GM21390 (cell line): Measurements from ENCODE around the gene RCSD1.

Source experiments
- ATAC-seq: cut with Tn5 transposase; IDR thresholded peaks from one replicate; pipeline ENCODE4 v1.9.1; 2021; ENCODE audit not compliant: unreplicated experiment

Gene RCSD1

DNA sequence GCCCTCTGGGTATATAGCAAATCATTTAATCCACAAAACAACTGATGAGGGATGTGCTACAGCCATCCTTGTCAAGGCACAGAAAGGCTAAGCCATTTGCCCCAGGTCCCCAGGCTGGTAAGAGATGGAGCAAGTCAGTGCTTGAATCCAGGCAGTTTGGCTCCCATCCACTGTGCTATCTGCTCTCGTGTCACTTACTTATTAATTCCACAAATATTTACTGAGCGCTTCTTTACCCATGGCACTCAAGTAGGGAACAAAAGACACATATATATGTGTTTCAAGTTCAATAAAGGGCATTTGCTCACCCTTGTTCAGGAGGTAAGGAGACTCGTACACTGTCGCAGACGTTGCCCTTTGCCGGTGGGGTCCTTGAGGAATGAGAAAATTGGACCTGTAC, 53.2 kb downstream of the RCSD1 start:
- ATAC-seq = no peak

DNA sequence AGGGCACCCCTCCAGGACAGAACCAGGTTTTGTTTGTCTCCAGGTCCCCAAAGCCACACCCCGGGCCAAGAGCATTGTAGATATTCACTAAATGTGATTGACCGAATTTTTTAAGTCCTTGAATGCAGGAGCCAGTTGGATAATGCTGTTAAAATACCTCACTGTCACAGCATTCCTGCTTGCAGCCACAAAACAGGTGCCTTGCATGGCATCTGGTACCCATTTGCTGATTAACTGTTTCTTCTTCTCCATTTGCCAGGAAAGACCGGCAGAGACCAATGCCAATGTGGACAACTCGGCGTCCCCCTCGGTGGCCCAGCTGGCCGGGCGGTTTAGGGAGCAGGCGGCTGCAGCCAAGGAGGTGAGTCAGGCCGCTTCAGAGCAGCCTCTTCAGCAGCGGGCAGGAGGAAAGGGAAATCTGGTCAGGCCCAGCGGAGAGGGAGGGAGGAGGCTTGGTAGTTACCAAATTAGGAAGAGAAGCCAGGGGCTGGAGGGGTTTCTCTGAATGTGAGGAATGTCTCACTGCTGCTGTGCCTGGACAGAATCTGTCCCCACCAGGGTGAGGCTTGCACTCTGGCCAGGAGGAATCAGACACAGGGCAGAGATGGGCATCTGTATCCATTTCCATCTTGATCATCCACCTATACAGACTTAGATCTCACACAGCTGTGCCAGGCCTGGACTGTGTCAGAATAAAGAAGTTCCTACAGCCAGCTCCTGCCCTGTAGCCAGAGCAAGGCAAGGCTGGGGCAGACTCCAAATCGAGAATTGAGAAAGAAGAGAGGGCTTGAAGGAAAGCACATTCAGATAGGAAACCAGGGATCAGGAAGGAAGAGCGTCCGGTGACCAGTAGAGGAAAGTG, 53.8 kb downstream of the RCSD1 start:
- no peak for ATAC-seq

DNA sequence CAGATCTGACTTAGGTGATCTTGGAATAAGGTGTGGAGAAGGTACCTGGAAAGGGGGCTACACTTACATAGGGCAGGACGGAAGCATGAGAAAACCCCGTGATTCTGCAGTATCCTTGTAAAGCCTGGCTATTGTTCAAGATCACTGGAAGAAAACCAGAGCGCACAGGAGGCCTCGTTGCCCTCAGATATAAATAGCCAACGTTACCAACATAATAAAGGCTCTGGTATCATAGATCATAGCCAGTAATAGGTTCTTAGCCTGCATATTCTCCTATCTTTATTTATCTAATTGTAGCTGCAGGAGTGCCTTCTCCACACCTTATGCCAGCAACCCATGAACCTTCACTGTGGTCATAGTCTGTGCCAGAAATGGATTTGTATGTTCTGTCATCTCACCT, 55.8 kb downstream of the RCSD1 start:
- ATAC-seq = no peak

DNA sequence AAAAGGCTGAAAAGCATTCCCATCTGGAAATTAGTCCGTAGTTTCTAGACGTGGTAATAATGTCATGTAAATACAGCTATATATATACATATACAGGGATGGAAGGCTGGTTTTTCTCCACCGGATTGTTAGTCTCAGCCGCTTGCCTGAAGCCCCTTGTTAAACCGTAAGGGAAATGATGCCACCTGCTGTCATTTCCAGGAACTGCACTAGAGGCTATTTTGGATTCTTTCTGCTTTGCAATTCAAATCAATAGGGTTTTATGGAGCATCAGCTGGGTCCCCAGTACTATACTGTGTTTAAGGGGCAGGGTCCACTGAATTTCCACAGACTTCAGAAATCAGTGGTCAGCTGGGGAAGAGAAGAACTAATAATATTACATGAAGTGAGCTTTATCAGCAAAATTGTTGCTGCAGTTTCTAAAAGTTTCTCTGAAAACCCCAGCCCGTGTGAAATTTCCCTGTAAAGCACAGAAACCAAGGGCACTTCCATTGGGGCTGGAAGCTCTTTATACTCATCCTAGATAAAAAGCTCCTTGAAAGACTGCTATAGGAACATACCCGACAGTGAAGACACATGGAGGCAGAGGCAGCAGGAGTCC, 58.0 kb downstream of the RCSD1 start:
- peak; percentile 74 for ATAC-seq

DNA sequence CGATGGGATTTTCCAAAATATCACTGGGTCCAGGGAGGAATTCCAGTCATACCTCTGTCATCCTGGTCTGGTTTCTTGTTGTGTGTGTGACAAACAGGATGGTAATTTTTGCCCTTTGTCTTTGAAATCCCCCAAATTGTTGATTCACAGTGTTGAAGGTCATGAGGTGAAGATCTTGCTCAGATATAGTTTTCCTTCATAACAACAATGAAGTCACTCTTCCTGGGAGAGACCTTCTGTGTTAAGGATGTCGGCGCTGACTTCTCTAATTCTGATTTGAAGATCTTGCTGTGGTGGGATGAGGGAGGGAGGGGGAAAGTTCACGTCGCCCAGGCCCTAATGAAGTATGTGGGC, 59.5 kb downstream of the RCSD1 start:
- no peak for ATAC-seq

DNA sequence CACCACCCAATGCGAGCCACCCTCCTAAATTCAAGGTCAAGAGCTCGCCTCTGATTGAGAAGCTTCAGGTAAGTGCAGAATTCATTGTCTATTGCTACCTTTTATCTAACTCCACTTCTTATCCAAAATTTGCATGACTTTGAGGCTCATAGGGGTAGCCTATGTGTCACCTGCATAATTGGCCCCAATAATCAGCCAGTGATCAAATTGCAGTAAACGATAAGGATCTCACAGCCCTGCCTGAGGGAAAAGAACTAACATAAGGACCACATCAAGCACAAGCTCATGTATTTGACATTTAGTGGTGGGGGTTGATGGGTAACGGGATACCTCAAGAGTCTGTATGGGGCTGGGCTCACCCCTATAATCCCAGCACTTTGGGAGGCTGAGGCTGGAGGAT, 60.0 kb downstream of the RCSD1 start:
- ATAC-seq = no peak

DNA sequence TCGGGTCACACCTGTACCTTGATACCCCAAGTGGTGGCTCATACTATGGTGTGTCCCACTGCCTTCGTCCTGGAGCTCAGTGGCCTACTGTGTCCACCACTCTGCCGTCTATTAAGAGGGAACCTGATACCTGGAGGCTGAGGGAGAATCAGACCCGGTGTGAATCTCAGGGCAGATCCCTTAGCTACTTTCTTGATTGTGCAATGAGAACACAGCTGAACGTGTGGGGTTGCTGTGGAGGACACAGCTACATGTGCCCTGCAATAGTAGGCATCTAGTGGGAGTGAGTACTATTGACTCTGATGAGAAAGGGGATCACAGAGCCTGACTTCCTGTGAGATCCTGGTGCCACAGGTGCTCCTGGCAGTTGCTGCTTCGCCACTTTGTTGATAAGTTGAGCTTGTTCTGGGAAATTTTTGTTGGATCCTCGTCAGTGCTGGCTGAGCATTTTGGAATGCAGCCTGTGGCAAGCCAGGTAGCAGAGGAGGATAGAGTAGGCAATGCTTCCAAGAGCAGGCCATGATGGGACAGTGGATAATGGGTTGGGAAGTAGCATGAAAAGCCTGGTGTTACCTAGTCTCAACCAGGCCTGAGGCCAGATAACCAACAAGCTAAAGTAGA, 63.5 kb downstream of the RCSD1 start:
- ATAC-seq = no peak

DNA sequence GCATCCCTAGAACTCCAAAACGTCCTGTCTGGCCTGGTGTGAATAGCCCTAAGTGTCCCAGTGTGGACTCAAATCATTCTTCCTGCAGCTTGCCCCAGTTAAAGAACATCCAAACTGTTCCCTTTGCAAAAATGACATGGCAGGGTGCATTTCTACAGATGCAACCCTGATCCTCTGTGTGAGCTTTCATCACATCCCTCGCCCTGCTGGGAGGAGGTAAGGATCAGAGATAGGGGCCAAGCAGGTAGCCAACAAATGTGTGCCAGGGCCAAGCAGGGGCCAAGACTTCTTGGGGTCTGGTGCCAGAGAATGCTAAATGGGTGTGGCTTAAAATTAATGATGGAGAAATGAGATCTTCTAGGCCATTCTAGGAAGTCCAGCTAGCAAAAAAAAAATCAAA, 64.7 kb downstream of the RCSD1 start:
- ATAC-seq = no peak

DNA sequence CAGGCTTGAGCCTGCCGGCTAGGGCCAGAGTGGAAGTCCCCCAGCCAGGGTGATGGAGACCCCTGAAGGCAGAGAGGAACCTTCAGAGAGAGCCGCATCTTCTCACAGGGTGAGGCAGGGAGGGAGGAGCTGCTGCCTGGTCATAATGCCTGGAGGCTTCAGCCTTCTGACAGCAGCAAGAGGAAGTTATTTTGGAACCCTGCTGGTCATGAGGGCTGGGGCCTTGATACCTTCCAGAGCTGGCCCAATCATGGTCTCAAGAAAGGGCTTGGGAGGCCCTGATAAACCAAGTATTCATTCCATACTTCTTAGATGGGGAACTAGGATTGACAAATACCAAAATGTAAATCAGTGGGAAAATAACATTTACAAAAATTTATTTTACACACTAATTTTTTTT, 65.1 kb downstream of the RCSD1 start:
- ATAC-seq = no peak

DNA sequence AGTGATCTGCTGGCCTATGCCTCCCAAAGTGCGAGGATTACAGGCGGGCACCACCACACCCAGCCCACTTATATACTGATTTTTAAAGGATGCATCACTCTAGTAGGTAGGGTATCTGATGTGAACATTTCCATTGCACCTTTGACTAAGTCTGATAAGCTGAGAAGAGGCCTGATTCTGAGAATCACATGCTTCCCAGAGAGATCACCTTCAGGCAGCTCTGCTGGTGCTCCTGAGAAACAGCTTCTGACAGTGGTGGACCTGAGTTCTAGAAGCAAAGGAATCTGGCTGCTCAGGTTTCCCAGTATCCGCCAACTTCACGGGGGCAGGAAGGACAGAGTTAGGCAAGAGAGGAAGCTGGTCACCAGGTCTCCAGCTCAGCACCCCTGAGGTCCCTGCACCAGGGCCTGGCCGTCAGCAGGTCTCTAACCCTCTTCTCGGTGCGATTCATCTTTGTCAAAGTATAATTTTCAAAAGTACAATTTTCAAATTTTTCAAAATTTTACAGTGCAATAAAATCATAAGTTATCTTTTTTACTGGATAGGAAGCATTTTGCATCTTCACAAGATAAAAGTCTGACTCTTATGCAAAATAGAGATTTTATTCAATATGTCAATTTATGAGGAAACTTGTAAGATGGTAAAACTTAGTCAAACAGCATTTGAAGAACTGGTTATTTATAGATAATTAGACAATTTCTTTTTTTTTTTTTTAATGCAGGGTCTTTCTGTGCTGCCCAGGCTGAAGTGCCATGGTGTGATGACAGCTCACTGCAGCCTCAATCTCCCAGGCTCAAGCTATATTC, 65.9 kb downstream of the RCSD1 start:
- no peak for ATAC-seq

DNA sequence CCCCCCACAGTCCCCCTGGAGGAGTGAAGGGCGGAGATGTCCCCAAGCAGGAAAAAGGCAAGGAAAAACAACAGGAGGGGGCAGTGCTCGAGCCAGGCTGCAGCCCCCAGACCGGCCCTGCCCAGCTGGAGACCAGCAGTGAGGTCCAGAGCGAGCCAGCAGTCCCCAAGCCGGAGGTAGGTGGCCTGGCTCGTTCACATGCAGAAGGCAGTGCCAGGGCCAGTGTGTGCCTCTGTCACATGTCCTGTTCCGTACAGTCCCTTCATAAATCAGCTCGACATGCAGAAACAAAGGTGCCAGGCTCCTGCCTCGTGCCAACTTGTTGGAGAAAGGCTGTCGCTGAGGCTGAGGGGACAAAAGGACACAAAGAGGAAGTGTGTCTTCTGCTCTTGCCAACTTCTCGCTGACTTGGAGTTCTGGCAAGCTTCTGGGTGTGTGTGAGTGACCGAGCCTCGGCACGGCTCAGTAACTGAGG, 67.7 kb downstream of the RCSD1 start:
- no peak for ATAC-seq

DNA sequence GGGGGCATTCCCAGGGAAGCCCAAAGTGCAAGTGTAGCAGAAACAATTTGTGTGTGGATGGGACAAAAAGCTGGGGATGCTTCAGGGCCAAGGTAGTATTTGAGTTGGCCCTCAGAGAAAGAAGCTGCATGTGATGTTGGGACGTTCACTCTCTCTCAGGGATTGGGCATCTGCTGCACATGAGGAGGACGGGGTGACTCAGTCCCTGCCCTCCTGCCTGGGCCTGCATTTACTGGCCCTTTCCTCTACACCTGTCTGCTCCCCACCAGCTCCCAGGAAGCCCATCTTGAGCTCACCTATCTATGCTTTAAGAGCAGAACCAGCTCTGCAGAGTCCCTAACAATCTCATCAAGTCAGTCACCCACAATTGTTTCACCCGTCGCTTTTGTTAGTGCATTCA, 68.3 kb downstream of the RCSD1 start:
- ATAC-seq = no peak

DNA sequence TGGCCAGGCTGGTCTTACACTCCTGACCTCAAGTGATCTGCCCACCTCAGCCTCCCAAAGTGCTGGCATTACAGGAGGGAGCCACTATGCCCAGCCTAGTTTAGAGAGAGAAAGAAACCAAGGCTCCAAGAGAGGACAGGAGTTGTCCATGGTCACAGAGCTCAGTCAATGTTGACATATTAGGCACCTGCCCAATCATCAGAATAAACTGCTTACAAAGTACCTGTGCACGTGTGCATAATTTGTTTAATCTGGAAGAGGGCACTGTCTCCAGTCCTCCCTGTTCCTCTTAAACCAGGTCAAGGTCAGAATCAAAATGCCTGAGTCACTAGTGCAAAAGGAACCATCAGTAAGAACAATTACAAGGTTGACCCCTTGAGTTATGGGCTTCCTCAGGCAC, 71.5 kb downstream of the RCSD1 start:
- ATAC-seq = no peak

DNA sequence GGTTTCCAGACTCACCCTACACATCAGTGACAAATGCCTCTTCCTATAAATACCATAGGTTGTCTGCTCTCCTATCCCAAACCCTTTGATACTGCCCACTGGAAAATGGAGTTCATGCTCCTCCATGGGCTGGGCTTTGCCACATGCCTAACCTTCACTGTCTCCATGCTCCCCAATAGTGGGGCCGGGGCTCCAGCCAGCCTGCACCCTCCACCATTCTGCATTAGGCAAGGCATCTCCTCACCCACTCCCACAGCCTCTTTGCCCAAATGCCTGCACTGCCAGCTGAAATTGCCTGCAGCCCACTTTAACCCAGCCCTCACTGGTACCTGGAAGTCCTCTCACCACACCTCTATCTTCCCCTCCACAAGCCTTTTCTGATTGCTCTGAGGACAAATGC, 73.5 kb downstream of the RCSD1 start:
- no peak for ATAC-seq

DNA sequence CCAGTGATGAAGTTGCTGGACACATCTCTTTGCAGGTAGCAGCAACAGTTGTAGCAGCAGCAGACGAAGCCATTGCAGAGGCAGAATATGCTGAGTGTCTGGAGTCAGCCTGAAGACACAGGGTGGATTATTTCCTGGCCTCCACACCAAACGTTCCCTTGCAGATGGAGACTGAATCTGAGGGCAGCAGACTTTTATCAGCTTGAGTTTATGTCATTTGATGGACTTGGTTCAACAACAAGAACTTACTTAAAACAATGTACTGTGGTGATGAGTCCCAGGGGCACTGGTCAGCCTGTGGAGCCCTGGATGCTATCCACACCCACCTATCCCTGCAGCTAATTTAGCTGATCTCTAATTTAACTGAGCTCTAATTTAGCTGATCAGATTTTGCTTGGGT, 74.7 kb downstream of the RCSD1 start:
- no peak for ATAC-seq

DNA sequence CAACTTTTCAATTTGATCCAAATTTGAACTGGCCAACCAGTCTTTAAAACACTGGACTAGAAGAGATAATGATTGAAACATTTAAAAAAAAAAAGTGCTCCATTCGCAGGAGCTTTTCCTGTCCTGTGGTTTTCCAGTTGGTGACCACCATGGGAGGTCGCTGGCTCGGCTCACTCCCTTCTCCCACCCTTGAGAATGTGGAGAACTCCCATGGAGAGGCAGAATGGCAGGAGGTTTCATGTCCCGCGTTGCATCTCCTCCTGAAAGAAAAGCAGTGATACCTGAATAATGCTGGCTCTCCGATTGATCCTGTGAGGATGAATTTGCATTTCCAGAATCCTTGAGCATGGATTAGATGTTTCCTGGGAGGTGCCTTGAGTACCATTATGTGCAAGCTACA, 75.2 kb downstream of the RCSD1 start:
- no peak for ATAC-seq

DNA sequence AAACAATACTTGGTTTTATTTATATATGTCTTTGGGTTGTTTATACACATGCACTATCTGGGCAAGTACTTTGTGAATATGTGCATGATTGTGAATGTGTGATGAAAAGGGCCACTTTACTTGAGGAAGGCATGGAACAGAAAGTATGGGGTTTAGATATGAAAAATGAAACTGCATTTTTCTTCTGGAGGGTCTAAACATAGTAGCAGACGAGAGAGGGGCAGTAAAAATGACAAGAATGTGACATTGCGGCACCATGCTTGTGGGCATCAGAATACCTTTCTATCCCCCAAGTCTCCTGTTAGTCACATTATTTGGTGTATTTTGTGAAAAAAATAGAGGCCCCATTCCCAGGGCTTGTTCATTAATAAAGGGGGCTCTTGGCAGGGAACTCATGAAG, 76.3 kb downstream of the RCSD1 start:
- ATAC-seq = no peak

DNA sequence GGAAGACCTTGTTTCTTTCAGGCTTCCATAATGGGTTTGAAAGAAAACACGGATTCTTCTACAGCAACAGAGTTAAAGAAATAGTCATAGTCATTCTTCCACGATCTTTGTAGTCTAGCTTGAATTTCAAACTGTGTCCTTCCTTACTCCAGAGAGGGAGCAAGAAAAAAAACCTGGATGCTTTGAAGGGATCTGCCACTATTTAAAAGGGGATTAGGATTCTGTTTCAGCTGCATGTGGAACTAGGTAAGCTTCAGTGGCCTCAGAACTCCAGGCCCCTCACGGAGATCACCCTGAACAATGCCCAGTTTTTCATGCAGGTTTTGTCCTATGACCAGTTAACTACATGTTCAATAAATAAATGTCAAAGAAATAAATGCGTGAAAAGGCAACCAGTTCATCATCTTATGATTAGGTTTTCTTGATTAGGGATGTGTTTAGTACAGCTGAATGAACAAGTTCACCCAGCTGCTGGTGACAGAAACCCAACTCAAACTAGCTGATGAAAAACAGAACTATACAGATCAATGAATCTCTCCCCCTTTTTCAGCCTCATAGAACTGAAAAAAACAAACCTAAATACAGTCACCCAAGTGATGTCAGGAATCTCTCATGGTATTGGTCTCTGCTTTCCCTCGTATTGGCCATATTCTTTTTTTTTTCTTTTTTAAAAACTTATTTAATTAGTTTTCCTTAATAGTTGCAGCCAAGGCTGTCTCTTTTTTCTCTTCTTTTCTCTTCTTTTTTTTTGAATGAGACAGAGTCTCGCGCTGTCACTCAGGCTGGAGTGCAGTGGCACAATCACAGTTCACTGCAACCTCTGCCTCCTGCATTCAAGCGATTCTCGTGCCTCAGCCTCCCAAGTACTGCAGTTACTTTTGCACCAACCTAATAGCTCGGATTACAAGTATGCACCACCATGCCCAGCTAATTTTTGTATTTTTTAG, 77.2 kb downstream of the RCSD1 start:
- ATAC-seq = peak; percentile 53

DNA sequence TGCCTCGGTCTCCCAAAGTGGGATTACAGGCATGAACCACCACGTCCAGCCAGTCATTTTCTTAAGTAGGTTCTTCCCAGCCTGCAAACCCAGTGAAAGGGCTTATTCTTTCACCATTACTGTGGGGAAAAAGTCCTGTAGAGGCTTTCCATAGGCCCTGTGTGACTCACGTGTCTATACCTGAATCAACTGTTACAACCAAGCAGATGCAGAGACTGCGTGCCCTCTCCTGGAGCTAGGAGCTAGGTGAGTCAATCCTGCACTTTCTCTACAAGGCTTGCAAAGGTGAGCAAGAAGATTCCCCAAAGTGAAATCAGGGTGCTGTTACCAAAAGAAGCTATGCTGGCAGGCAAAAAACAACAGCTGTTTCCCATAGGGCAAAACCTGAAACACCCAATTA, 77.9 kb downstream of the RCSD1 start:
- no peak for ATAC-seq

DNA sequence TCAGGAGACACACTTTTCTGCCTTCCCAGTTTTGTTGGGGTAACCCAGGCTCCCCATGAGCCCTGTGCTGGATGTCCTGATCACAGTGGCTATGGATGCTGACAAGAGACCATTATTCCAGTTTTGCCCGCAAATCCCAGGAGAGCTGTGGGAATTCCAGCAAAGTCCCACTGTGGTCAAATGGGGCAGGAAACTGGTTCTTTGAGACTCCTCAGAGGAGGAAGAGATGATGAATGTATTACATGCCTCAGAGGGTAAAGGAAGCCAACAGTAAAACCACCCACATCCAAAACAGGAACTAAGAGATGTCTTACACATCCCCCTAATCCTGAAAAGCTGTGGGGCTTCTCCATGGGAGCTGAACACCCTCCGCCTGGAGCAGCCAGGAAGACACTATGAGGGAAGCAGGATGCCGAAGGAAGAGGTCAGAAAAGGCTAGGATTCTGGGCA, 78.9 kb downstream of the RCSD1 start:
- ATAC-seq = peak; percentile 33
